Neural cell (in vitro differentiated cells): ENCODE data around the gene MB21D2. TPM values are rescaled to one million over a fixed set of nuclear protein-coding genes. Genes with fewer than 3 reads are reported as not detected.

Experiments used
- H2AFZ ChIP-seq: fragments of 200-600, 300-800 bp; sonication (generic), shearing (Covaris generic); 2 replicates; pipeline ENCODE4 v1.6.0; 2014; ENCODE audit warnings: low read depth, mild to moderate bottlenecking, antibody characterized with exemption, low read length, moderate library complexity
- H3F3A ChIP-seq: fragments of 200-600 bp; shearing (Covaris generic); 2 replicates; pipeline ENCODE4 v1.6.1; 2016; ENCODE audit warnings: mild to moderate bottlenecking, moderate library complexity, mixed read lengths, antibody characterized with exemption, low read length; ENCODE audit not compliant: insufficient read depth, poor library complexity, severe bottlenecking
- H3K27ac ChIP-seq: fragments of 200-600, 300-800 bp; sonication (generic), shearing (Covaris generic); 2 replicates; pipeline ENCODE4 v1.5.1; 2014; ENCODE audit warnings: mild to moderate bottlenecking, low read length, moderate library complexity
- H3K27me3 ChIP-seq: fragments of 300-800, 200-600 bp; sonication (generic), shearing (Covaris generic); 2 replicates; pipeline ENCODE4 v1.6.0; 2014; ENCODE audit warnings: mild to moderate bottlenecking, low read depth, low read length, moderate library complexity; ENCODE audit not compliant: insufficient read depth
- H3K36me3 ChIP-seq: fragments of 300-800, 200-600 bp; sonication (generic), shearing (Covaris generic); 2 replicates; pipeline ENCODE4 v1.5.1; 2014; ENCODE audit warnings: mild to moderate bottlenecking, antibody characterized with exemption, low read length, moderate library complexity; ENCODE audit not compliant: insufficient read depth
- H3K4me2 ChIP-seq: fragments of 300-800, 200-600 bp; sonication (generic), shearing (Covaris generic); 2 replicates; pipeline ENCODE4 v1.6.0; 2014; ENCODE audit warnings: mild to moderate bottlenecking, low read length
- H3K4me3 ChIP-seq: fragments of 300-800, 200-600 bp; sonication (generic), shearing (Covaris generic); 2 replicates; pipeline ENCODE4 v1.5.1; 2014; ENCODE audit warnings: mild to moderate bottlenecking, low read length, moderate library complexity
- H3K79me2 ChIP-seq: fragments of 200-600 bp; shearing (Covaris generic); replicated peaks from 2 replicates; pipeline ENCODE4 v1.6.0; 2014; ENCODE audit warnings: mild to moderate bottlenecking, low read length, moderate library complexity; ENCODE audit not compliant: insufficient read depth
- H3K9ac ChIP-seq: fragments of 300-800, 200-600 bp; sonication (generic), shearing (Covaris generic); 2 replicates; pipeline ENCODE4 v1.6.1; 2016; ENCODE audit warnings: mild to moderate bottlenecking, low read length, mixed read lengths
- H3K9me2 ChIP-seq: fragments of 200-600 bp; shearing (Covaris generic); 2 replicates; pipeline ENCODE4 v1.6.1; 2016; ENCODE audit warnings: mild to moderate bottlenecking, low read length, mixed read lengths; ENCODE audit not compliant: insufficient read depth
- H3K9me3 ChIP-seq: fragments of 200-600, 300-800 bp; sonication (generic), shearing (Covaris generic); 2 replicates; pipeline ENCODE4 v1.6.1; 2016; ENCODE audit warnings: mild to moderate bottlenecking, mixed run types, low read length, moderate library complexity, mixed read lengths
- H4K20me1 ChIP-seq: fragments of 200-600 bp; shearing (Covaris generic); 2 replicates; pipeline ENCODE4 v1.6.1; 2016; ENCODE audit warnings: mild to moderate bottlenecking, mixed run types; ENCODE audit not compliant: insufficient read depth
- EP300 ChIP-seq: fragments of 450-650 bp; conservative IDR thresholded peaks from 2 replicates; pipeline ENCODE4 v1.6.1; 2014; ENCODE audit warnings: antibody characterized with exemption, mild to moderate bottlenecking, moderate library complexity; ENCODE audit not compliant: poor library complexity, severe bottlenecking
- EZH2 ChIP-seq: fragments of 200-600, 300-800 bp; shearing (Covaris generic), sonication (generic); IDR thresholded peaks from 2 replicates; pipeline ENCODE4 v1.6.1; 2014; ENCODE audit warnings: antibody characterized with exemption, low read length, borderline replicate concordance, mild to moderate bottlenecking; ENCODE audit not compliant: insufficient read depth, poor library complexity, severe bottlenecking
- MXI1 ChIP-seq: fragments of 450-650 bp; conservative IDR thresholded peaks from 2 replicates; pipeline ENCODE4 v1.6.1; 2014; ENCODE audit warnings: antibody characterized with exemption, mild to moderate bottlenecking; ENCODE audit not compliant: poor library complexity, severe bottlenecking
- POLR2AphosphoS5 ChIP-seq: IDR thresholded peaks from 2 replicates; pipeline ENCODE4 v1.6.1; 2012
- RAD21 ChIP-seq: fragments of 450-650 bp; conservative IDR thresholded peaks from 2 replicates; pipeline ENCODE4 v1.6.1; 2014; ENCODE audit warnings: antibody characterized with exemption, mild to moderate bottlenecking, moderate library complexity
- SMC3 ChIP-seq: fragments of 450-650 bp; conservative IDR thresholded peaks from 2 replicates; pipeline ENCODE4 v1.6.1; 2014; ENCODE audit warnings: antibody characterized with exemption, mild to moderate bottlenecking, moderate library complexity; ENCODE audit not compliant: poor library complexity
- TAF1 ChIP-seq: IDR thresholded peaks from 2 replicates; pipeline ENCODE4 v1.6.1; 2012; ENCODE audit warnings: low read depth
- polyA plus RNA-seq: library from polyadenylated mRNA; depleted of rRNA; stranded (reverse); fragments of >200 nt; gene quantifications from 2 replicates; pipeline ENCODE4 v1.2.3, GENCODE V29; 2014
- TF ChIP-seq, protein P1 (sequence below): IDR thresholded peaks from 2 replicates; pipeline ENCODE4 v1.6.1; 2012; ENCODE audit warnings: borderline replicate concordance
- TF ChIP-seq, protein P2 (sequence below): fragments of 450-650 bp; IDR thresholded peaks from 2 replicates; pipeline ENCODE4 v1.5.1; 2014; ENCODE audit warnings: antibody characterized with exemption, mild to moderate bottlenecking, moderate library complexity; ENCODE audit not compliant: poor library complexity, severe bottlenecking

MB21D2 gene
- polyA plus RNA-seq, 1 donor from 2014 or later = 39.0 TPM

DNA sequence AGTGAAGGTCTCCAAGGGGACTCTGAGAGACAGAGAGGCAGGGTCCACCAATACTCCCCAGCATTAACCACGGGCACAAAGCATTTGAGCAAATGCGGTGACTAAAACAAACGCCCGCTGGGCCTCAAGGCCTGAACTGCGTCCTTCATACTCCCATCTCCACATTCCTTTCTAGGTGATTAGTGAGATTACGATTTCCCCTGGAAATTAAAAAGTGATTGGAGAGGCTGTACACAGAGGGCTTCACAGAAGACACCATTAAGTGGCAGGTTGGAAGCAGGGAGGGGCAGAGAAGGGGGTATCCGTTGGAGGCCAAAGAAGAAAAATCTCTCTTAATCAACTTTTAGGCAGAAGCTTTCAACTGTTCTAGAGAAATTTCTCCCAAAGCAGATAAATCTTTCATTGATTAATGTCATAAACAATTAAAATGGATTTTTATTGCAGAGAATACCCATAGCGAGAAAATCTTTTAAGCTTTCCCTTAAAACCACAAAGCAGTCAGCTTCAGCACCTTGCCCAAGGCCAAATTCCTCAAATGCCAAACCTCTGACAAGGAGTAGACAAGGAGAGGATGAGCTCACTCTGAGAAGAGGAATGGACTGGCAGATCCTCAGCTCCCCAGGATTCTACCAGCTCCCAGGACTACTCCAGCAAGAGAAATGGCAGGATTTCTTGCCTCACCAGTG, 38.2 kb downstream of the MB21D2 start:
- TF ChIP-seq, protein P1, sequence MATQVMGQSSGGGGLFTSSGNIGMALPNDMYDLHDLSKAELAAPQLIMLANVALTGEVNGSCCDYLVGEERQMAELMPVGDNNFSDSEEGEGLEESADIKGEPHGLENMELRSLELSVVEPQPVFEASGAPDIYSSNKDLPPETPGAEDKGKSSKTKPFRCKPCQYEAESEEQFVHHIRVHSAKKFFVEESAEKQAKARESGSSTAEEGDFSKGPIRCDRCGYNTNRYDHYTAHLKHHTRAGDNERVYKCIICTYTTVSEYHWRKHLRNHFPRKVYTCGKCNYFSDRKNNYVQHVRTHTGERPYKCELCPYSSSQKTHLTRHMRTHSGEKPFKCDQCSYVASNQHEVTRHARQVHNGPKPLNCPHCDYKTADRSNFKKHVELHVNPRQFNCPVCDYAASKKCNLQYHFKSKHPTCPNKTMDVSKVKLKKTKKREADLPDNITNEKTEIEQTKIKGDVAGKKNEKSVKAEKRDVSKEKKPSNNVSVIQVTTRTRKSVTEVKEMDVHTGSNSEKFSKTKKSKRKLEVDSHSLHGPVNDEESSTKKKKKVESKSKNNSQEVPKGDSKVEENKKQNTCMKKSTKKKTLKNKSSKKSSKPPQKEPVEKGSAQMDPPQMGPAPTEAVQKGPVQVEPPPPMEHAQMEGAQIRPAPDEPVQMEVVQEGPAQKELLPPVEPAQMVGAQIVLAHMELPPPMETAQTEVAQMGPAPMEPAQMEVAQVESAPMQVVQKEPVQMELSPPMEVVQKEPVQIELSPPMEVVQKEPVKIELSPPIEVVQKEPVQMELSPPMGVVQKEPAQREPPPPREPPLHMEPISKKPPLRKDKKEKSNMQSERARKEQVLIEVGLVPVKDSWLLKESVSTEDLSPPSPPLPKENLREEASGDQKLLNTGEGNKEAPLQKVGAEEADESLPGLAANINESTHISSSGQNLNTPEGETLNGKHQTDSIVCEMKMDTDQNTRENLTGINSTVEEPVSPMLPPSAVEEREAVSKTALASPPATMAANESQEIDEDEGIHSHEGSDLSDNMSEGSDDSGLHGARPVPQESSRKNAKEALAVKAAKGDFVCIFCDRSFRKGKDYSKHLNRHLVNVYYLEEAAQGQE = no peak
- TF ChIP-seq RAD21 (no peak), MXI1 (no peak), SMC3 (no peak), TAF1 (no peak), EZH2 (no peak), EP300 (no peak), POLR2AphosphoS5 (no peak)
- TF ChIP-seq, protein P2, sequence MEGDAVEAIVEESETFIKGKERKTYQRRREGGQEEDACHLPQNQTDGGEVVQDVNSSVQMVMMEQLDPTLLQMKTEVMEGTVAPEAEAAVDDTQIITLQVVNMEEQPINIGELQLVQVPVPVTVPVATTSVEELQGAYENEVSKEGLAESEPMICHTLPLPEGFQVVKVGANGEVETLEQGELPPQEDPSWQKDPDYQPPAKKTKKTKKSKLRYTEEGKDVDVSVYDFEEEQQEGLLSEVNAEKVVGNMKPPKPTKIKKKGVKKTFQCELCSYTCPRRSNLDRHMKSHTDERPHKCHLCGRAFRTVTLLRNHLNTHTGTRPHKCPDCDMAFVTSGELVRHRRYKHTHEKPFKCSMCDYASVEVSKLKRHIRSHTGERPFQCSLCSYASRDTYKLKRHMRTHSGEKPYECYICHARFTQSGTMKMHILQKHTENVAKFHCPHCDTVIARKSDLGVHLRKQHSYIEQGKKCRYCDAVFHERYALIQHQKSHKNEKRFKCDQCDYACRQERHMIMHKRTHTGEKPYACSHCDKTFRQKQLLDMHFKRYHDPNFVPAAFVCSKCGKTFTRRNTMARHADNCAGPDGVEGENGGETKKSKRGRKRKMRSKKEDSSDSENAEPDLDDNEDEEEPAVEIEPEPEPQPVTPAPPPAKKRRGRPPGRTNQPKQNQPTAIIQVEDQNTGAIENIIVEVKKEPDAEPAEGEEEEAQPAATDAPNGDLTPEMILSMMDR = no peak
- Histone ChIP-seq H4K20me1 (no peaks in the 10 kb centered on the region), H3K79me2 (peaks cover 16% of the 10 kb centered on the region), H3K27me3 (no peaks in the 10 kb centered on the region), H3K9me2 (no peaks in the 10 kb centered on the region), H3K9ac (no peak overlapping the region), H3K9me3 (no peaks in the 10 kb centered on the region), H3K27ac (no peak overlapping the region), H2AFZ (no peak overlapping the region), H3K36me3 (no peaks in the 10 kb centered on the region), H3F3A (no peaks in the 10 kb centered on the region), H3K4me2 (no peak overlapping the region), H3K4me3 (no peak overlapping the region)

- Histone ChIP-seq H3K27ac (no peak overlapping the region), H3F3A (no peaks in the 10 kb centered on the region), H3K4me2 (no peak overlapping the region), H3K79me2 (peaks cover 11% of the 10 kb centered on the region), H3K9ac (no peak overlapping the region), H3K9me3 (no peaks in the 10 kb centered on the region), H3K4me3 (no peak overlapping the region), H4K20me1 (no peaks in the 10 kb centered on the region), H3K36me3 (no peaks in the 10 kb centered on the region), H3K9me2 (no peaks in the 10 kb centered on the region), H2AFZ (no peak overlapping the region), H3K27me3 (no peaks in the 10 kb centered on the region)
- TF ChIP-seq, protein P2 = no peak
- TF ChIP-seq SMC3 = no peak
- no peak for TF ChIP-seq POLR2AphosphoS5
Measured at GRCh38 chr3:192875971-192876565, 41.6 kb downstream of the MB21D2 start.
